A673 (cell line): ENCODE results near the gene SSBP3.

ENCODE experiments used
- CTCF ChIP-seq: fragments of 300-800, 200-600 bp; sonication (generic); conservative IDR thresholded peaks from 2 replicates; pipeline ENCODE4 v1.5.1; 2017; ENCODE audit warnings: low read depth, mild to moderate bottlenecking, antibody characterized with exemption, low read length, moderate library complexity, mixed read lengths
- EZH2 ChIP-seq: fragments of 200-600 bp; sonication (generic); IDR thresholded peaks from 2 replicates; pipeline ENCODE4 v1.6.1; 2017; ENCODE audit warnings: borderline replicate concordance, low read depth, mild to moderate bottlenecking, mixed read lengths, antibody characterized with exemption, low read length; ENCODE audit not compliant: poor library complexity, severe bottlenecking

DNA sequence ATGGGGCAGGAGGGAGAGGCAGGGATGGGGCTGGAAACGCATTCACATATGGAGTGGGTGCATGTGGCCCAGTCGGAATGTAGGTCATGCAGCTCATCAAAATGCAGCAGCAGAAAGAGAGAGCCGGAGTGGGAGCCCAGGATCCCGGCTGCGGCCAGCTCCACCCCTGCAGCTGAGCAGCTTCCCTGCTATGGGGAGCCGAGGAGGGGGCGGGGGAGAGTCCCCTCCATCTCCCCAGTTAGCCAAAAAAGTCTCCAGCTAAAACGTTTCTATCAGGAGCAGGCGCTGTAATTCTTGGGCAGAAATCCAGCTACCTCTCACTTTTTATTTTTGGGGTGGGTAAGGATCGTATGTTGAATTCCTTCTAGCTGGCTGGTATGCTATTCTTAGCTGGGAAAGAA lies 166.6 kb downstream of the SSBP3 start:
- TF ChIP-seq EZH2 (no peak), CTCF (no peak)
